H1 (cell line): Measurements from ENCODE around the gene ETS1. TPM values are rescaled to one million over a fixed set of nuclear protein-coding genes. Genes with fewer than 3 reads are reported as not detected.

Experiments
- CTCF ChIA-PET: fragments of 300-600 bp; sonication (Branson Sonifier 250); formaldehyde crosslinking; loops from one replicate; lab custom pipeline; 2021; ENCODE audit not compliant: partially characterized antibody; lab: Charles Lee
- POLR2A ChIA-PET: fragments of 300-600 bp; sonication (Branson Sonifier 250); formaldehyde crosslinking; loops from one replicate; lab custom pipeline; 2021; ENCODE audit warnings: inconsistent platforms; ENCODE audit not compliant: partially characterized antibody; lab: Charles Lee
- DNase-seq, 2 experiments: peaks; one replicate each; pipeline versions ENCODE4 v3.0.0 to v3.0.0-alpha.2; 2010 to 2022; ENCODE audit warnings: low spot score in 2 of 2, low read depth in 1 of 2, mixed read lengths in 1 of 2
- FAIRE-seq: peaks from 2 replicates; lab custom pipeline; 2011; peaks lifted over from hg19 to GRCh38; lab: Jason Lieb, UNC
- H2AFZ ChIP-seq: 2 replicates; pipeline ENCODE4 v1.8.1; 2012; ENCODE audit warnings: low read length, inconsistent platforms
- H2AK5ac ChIP-seq: 2 replicates; pipeline ENCODE4 v1.6.1; 2013; ENCODE audit warnings: low read depth, low read length
- H2BK120ac ChIP-seq: replicated peaks from 2 replicates; pipeline ENCODE3; 2013; ENCODE audit warnings: low read depth, low read length, inconsistent platforms
- H2BK12ac ChIP-seq: 2 replicates; pipeline ENCODE4 v1.6.1; 2013; ENCODE audit warnings: low read depth, low read length
- H2BK15ac ChIP-seq: 2 replicates; pipeline ENCODE4 v1.6.1; 2013; ENCODE audit warnings: low read length
- H2BK20ac ChIP-seq: 2 replicates; pipeline ENCODE4 v1.6.1; 2013; ENCODE audit warnings: low read length
- H2BK5ac ChIP-seq: 2 replicates; pipeline ENCODE4 v1.6.1; 2013; ENCODE audit warnings: low read depth, low read length
- H3K14ac ChIP-seq: 2 replicates; pipeline ENCODE4 v1.6.1; 2013; ENCODE audit warnings: inconsistent platforms; ENCODE audit not compliant: insufficient read length
- H3K18ac ChIP-seq: 2 replicates; pipeline ENCODE4 v1.6.1; 2013; ENCODE audit warnings: low read length; ENCODE audit errors: extremely low read depth
- H3K23ac ChIP-seq: 2 replicates; pipeline ENCODE4 v1.6.1; 2013; ENCODE audit warnings: inconsistent platforms; ENCODE audit not compliant: insufficient read length
- H3K23me2 ChIP-seq: 2 replicates; pipeline ENCODE4 v1.6.1; 2013; ENCODE audit warnings: low read depth, low read length
- H3K27ac ChIP-seq: 2 replicates; pipeline ENCODE4 v1.6.1; 2011; ENCODE audit warnings: low read depth, low read length, inconsistent platforms
- H3K27me3 ChIP-seq, 4 experiments: replicated peaks in 1 of 4; 1 replicate in 1 of 4; 2 replicates in 3 of 4; pipeline versions ENCODE4 v1.6.1 to v1.8.1; 2011 to 2013; ENCODE audit warnings: low read length in 3 of 4, mild to moderate bottlenecking in 3 of 4, inconsistent platforms in 2 of 4, mixed read lengths in 2 of 4, moderate library complexity in 1 of 4; ENCODE audit not compliant: control insufficient read depth in 3 of 4, insufficient read depth in 3 of 4; ENCODE audit errors: extremely low read depth in 1 of 4
- H3K36me3 ChIP-seq, 4 experiments: 2 replicates each; pipeline versions ENCODE4 v1.6.1 to v1.8.1; 2011 to 2013; ENCODE audit warnings: mild to moderate bottlenecking in 4 of 4, low read length in 3 of 4, moderate library complexity in 2 of 4, control low read depth in 1 of 4, inconsistent platforms in 1 of 4; ENCODE audit not compliant: insufficient read depth in 4 of 4, control insufficient read depth in 2 of 4
- H3K4ac ChIP-seq: replicated peaks from 2 replicates; pipeline ENCODE3; 2013; ENCODE audit warnings: low read length, low read depth, mixed read lengths, inconsistent platforms; ENCODE audit not compliant: insufficient read length
- H3K4me1 ChIP-seq, 4 experiments: replicated peaks in 1 of 4; 1 replicate in 1 of 4; 2 replicates in 3 of 4; pipeline versions ENCODE4 v1.6.1 to v1.8.1; 2011 to 2013; ENCODE audit warnings: low read length in 3 of 4, inconsistent platforms in 2 of 4, mixed read lengths in 1 of 4; ENCODE audit not compliant: insufficient read depth in 4 of 4, control insufficient read depth in 3 of 4
- H3K4me2 ChIP-seq, 2 experiments: 2 replicates each; pipeline versions ENCODE4 v1.6.1 to v1.8.1; 2011 to 2013; ENCODE audit warnings: low read depth in 2 of 2, low read length in 2 of 2, control low read depth in 1 of 2, inconsistent platforms in 1 of 2, mild to moderate bottlenecking in 1 of 2; ENCODE audit not compliant: insufficient read depth in 1 of 2
- H3K4me3 ChIP-seq, 4 experiments: fragments of 200-600, 300-600 bp in 1 of 4; sonication (generic), shearing (Covaris generic), sonication (Bioruptor Twin) in 1 of 4; 2 replicates each; pipeline versions ENCODE4 v1.5.1 to v1.8.1; 2011 to 2016; ENCODE audit warnings: low read length in 4 of 4, low read depth in 3 of 4, control low read depth in 2 of 4, inconsistent platforms in 2 of 4, mild to moderate bottlenecking in 2 of 4, mixed read lengths in 1 of 4, moderate library complexity in 1 of 4; ENCODE audit not compliant: insufficient read depth in 2 of 4; ENCODE audit errors: extremely low read depth in 1 of 4
- H3K56ac ChIP-seq: replicated peaks from 2 replicates; pipeline ENCODE3; 2013; ENCODE audit warnings: low read depth, mild to moderate bottlenecking, mixed read lengths, low read length, inconsistent platforms; ENCODE audit not compliant: insufficient read length
- H3K79me1 ChIP-seq: 2 replicates; pipeline ENCODE4 v1.6.1; 2013; ENCODE audit warnings: low read depth, low read length, control low read depth
- H3K79me2 ChIP-seq, 2 experiments: 2 replicates each; pipeline versions ENCODE4 v1.6.1 to v1.8.1; 2012 to 2013; ENCODE audit warnings: low read length in 2 of 2, mild to moderate bottlenecking in 2 of 2, inconsistent platforms in 1 of 2; ENCODE audit not compliant: insufficient read depth in 2 of 2, control insufficient read depth in 1 of 2
- H3K9ac ChIP-seq, 4 experiments: replicated peaks in 1 of 4; 1 replicate in 1 of 4; 2 replicates in 3 of 4; pipeline versions ENCODE4 v1.6.1 to v1.8.1; 2011 to 2013; ENCODE audit warnings: low read depth in 3 of 4, low read length in 3 of 4, control low read depth in 2 of 4, mild to moderate bottlenecking in 2 of 4, moderate library complexity in 2 of 4, inconsistent platforms in 1 of 4; ENCODE audit errors: extremely low read depth in 1 of 4
- H3K9me3 ChIP-seq, 2 experiments: 2 replicates each; pipeline versions ENCODE4 v1.6.1 to v1.8.1; 2012 to 2013; ENCODE audit warnings: mild to moderate bottlenecking in 2 of 2, moderate library complexity in 2 of 2, control low read depth in 1 of 2, inconsistent platforms in 1 of 2, low read depth in 1 of 2, low read length in 1 of 2, mixed read lengths in 1 of 2; ENCODE audit not compliant: insufficient read depth in 2 of 2
- H4K20me1 ChIP-seq, 2 experiments: replicated peaks in 1 of 2; 2 replicates each; pipeline versions ENCODE3 to v1.8.1; 2011 to 2013; ENCODE audit warnings: inconsistent platforms in 2 of 2, low read length in 2 of 2, mild to moderate bottlenecking in 1 of 2; ENCODE audit not compliant: insufficient read depth in 2 of 2, control insufficient read depth in 1 of 2
- H4K5ac ChIP-seq: 2 replicates; pipeline ENCODE4 v1.6.1; 2013; ENCODE audit warnings: low read length, low read depth, mixed read lengths, inconsistent platforms; ENCODE audit not compliant: insufficient read length
- H4K8ac ChIP-seq: 2 replicates; pipeline ENCODE4 v1.8.0; 2013; ENCODE audit warnings: mild to moderate bottlenecking, moderate library complexity, low read length, inconsistent platforms; ENCODE audit not compliant: insufficient read depth; ENCODE audit errors: extremely low read depth
- H4K91ac ChIP-seq: replicated peaks from 2 replicates; pipeline ENCODE3; 2013; ENCODE audit warnings: low read length, mixed read lengths, inconsistent platforms; ENCODE audit not compliant: insufficient read length
- BCL11A ChIP-seq, 2 experiments: IDR thresholded peaks; one replicate each; pipeline ENCODE4 v1.6.1; 2011; ENCODE audit warnings: low read depth in 2 of 2, low read length in 2 of 2, mild to moderate bottlenecking in 2 of 2
- CBX8 ChIP-seq: fragments of 300-800, 300-1000 bp; sonication (generic); IDR thresholded peaks from 2 replicates; pipeline ENCODE4 v1.7.1; 2016; ENCODE audit warnings: low read depth, low read length, borderline replicate concordance
- GABPA ChIP-seq: IDR thresholded peaks from 2 replicates; pipeline ENCODE4 v1.6.1; 2011; ENCODE audit warnings: mild to moderate bottlenecking, low read length, moderate library complexity, borderline replicate concordance; ENCODE audit not compliant: insufficient read depth
- MAFK ChIP-seq: IDR thresholded peaks from 2 replicates; pipeline ENCODE4 v1.6.1; 2012; ENCODE audit warnings: low read depth, mild to moderate bottlenecking, improper control_type of control experiment, low read length
- NANOG ChIP-seq: IDR thresholded peaks from 2 replicates; pipeline ENCODE4 v1.6.1; 2011; ENCODE audit warnings: low read length, low read depth, mild to moderate bottlenecking, inconsistent platforms; ENCODE audit not compliant: insufficient read depth, poor library complexity, severe bottlenecking
- RBBP5 ChIP-seq: IDR thresholded peaks from 2 replicates; pipeline ENCODE4 v1.7.1; 2012; ENCODE audit warnings: low read depth, mild to moderate bottlenecking, inconsistent platforms, low read length, moderate library complexity, borderline replicate concordance
- RFX5 ChIP-seq: IDR thresholded peaks from 2 replicates; pipeline ENCODE4 v1.6.1; 2011; ENCODE audit warnings: low read depth, low read length, improper control_type of control experiment, borderline replicate concordance
- SP1 ChIP-seq: IDR thresholded peaks from 2 replicates; pipeline ENCODE4 v1.6.1; 2011; ENCODE audit warnings: low read depth, low read length
- TAF1 ChIP-seq: IDR thresholded peaks from 2 replicates; pipeline ENCODE4 v1.6.1; 2011; ENCODE audit warnings: mild to moderate bottlenecking, low read depth, low read length
- TCF12 ChIP-seq: IDR thresholded peaks from 2 replicates; pipeline ENCODE4 v1.6.1; 2011; ENCODE audit warnings: low read depth, mild to moderate bottlenecking, low read length
- ZNF274 ChIP-seq: IDR thresholded peaks from 2 replicates; pipeline ENCODE4 v1.7.0; 2012; ENCODE audit warnings: low read length, borderline replicate concordance; ENCODE audit errors: extremely low read depth
- WGBS, 2 experiments: shearing (Covaris generic) in 1 of 2; methylation state at CpG; one replicate each; pipeline versions ENCODE4 v1.1.6 to v1.1.7; 2013 to 2015; ENCODE audit warnings: low lambda C conversion rate in 2 of 2, mixed read lengths in 2 of 2, inconsistent platforms in 1 of 2, low coverage in 1 of 2, missing lambda C conversion rate in 1 of 2; ENCODE audit not compliant: insufficient replicate concordance in 2 of 2, insufficient coverage in 1 of 2, insufficient read length in 1 of 2; ENCODE audit errors: extremely low coverage in 1 of 2, missing lambda C conversion rate in 1 of 2; 5-methylcytosine and 5-hydroxymethylcytosine counted together
- polyA plus RNA-seq, 7 experiments: library from polyadenylated mRNA; depleted of rRNA in 3 of 7; stranded (reverse) in 5 of 7; unstranded in 2 of 7; fragments of >200 nt in 5 of 7; fragments of 200-250 nt in 2 of 7; gene quantifications; 1 replicate in 5 of 7; 2 replicates in 1 of 7; 4 replicates in 1 of 7; pipeline versions ENCODE4 v1.2.1 to v1.2.3, GENCODE V29; 2011 to 2013; ENCODE audit warnings: missing spikeins in 2 of 7, mixed read lengths in 2 of 7
- total RNA-seq: library from RNA; stranded (reverse); fragmentation: NEBNext Ultra II Directional; extraction: Animal tissue kit (Norgen Biotek cat#: 25700); gene quantifications from 2 replicates; pipeline ENCODE4 v1.2.1, GENCODE V29; 2021

ETS1 gene
- total and polyA plus RNA-seq, 2 of the 8 experiments (the other 6 are each of a cell fraction or from before 2014, with no cell fraction given), result 10.0 to 35.3 TPM

GRCh38 chr11:128488471-128488870 is 98.9 kb downstream of the ETS1 start:
- no peaks in the 10 kb centered on the region for H3K79me2 ChIP-seq
- no peak for DNase-seq
- POLR2A ChIA-PET, result no interaction called here

More at GRCh38 chr11:128488471-128488870, 98.9 kb downstream of the ETS1 start:
- CTCF ChIA-PET, result no interaction called here
- no peak overlapping the region for H3K56ac ChIP-seq
- H2BK5ac ChIP-seq, result no peak overlapping the region
- WGBS, 2 experiments, result 94% methylated on average over 5 of the region's 5 CpGs; no CpG with 5 or more reads in 1 of the 2 experiments
- H4K91ac ChIP-seq, result no peak overlapping the region
- TF ChIP-seq MAFK (no peak), TAF1 (no peak), TCF12 (no peak), CBX8 (no peak), RFX5 (no peak), ZNF274 (no peak), SP1 (no peak), NANOG (no peak), GABPA (no peak), RBBP5 (no peak), BCL11A (IDR thresholded peaks at IDR 0.05; ENCODE audit: low read depth in 2 of 2, low read length in 2 of 2) (no peak)
- H3K4me1 ChIP-seq, result no peaks in the 10 kb centered on the region
- H3K14ac ChIP-seq, result no peak overlapping the region
- no peak overlapping the region for H2BK12ac ChIP-seq
- H3K9ac ChIP-seq, result no peak overlapping the region
- no peak overlapping the region for H3K27ac ChIP-seq
- H2AFZ ChIP-seq, result no peak overlapping the region
- no peak overlapping the region for H2BK15ac ChIP-seq
- no peak overlapping the region for H3K4ac ChIP-seq
- no peak overlapping the region for H2BK120ac ChIP-seq
- no peak overlapping the region for H3K4me3 ChIP-seq
- H4K5ac ChIP-seq, result no peak overlapping the region
- no peaks in the 10 kb centered on the region for H3K23me2 ChIP-seq
- H3K18ac ChIP-seq, result no peak overlapping the region
- H3K36me3 ChIP-seq, result peaks cover 0 to 9% (median 0%) of the 10 kb centered on the region in 4 experiments; a peak in 2 of 8 replicates
- no peaks in the 10 kb centered on the region for H3K27me3 ChIP-seq
- no peak overlapping the region for H2AK5ac ChIP-seq
- H3K4me2 ChIP-seq, result no peak overlapping the region
- H4K20me1 ChIP-seq, result no peaks in the 10 kb centered on the region
- FAIRE-seq, result no peak
- no peaks in the 10 kb centered on the region for H3K9me3 ChIP-seq
- H3K79me1 ChIP-seq, result no peaks in the 10 kb centered on the region
- H4K8ac ChIP-seq, result no peak overlapping the region
- no peak overlapping the region for H2BK20ac ChIP-seq
- H3K23ac ChIP-seq, result no peak overlapping the region
